GM18519 (cell line): ENCODE data around the gene LCN12.

Experiments used
- ATAC-seq: cut with Tn5 transposase; IDR thresholded peaks from one replicate; pipeline ENCODE4 v1.9.1; 2021; ENCODE audit warnings: mild to moderate bottlenecking, moderate library complexity; ENCODE audit not compliant: unreplicated experiment, low FRiP score

LCN12 gene, protein sequence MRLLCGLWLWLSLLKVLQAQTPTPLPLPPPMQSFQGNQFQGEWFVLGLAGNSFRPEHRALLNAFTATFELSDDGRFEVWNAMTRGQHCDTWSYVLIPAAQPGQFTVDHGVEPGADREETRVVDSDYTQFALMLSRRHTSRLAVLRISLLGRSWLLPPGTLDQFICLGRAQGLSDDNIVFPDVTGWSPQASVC

DNA sequence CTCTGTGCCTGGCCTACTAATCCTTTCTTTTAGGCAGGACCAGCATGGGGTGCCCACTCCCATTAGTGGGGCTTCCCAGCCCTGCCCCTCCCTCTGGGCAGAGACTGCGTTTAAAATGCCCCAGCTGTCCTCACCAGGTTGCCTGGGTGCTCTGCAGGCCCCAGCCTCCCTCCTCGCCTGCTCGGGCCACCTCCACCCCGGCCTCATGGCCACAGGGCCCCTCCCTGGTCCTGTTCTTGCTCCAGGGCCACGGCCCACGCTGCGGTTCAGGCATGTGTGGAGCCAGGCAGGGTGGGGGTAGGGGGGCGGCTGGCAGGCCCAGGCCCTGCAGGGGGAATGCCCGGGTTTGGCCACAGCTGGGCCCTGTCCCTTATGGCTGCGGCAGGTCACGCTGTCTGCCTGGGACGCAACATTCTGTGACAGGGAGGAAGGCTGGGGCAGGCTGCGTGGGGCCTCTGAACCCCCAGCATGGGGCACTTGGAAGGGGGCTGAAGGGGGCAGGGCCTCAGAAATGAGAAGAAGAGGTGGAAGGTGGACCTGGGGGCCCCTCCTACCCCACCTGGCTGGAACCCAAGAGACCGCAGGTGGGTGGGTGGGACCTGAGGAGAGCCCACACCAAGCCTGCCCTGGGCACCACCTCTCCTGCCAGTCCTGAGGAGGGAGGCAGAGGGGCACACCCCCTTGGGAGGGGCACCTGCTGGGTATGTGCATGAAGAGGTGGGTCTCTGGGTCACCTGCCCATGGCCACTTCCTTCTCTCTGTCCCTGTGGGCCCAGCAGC lies at the start of gene LCN12:
Gene LCN12 (plus strand): TSS at position 733 of the 780 bp plus-strand sequence. CDS start 55 bp downstream, outside the sequence.
- ATAC-seq: no peak

DNA sequence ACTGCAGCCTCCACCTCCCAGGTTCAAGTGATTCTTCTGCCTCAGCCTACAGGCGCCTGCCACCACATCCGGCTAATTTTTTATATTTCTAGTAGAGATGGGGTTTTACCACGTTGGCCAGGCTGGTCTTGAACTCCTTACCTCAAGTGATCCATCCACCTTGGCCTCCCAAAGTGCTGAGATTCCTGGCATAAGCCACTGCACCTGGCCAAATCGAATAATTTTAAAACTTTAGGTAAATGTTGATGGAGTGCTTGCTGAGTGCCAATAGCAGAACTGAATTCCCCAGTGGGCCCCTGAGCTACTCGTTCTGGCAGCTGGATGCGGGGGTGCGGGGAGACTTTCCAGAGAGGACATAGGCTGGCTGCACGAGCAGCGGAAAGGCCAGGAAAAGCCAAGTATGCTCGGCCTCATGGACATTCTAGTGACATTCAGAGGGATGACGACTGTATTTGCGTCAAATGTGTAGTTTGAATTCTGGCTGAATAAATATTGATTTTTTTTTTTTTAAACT lies 49.0 kb upstream of the LCN12 start:
- no peak for ATAC-seq

DNA sequence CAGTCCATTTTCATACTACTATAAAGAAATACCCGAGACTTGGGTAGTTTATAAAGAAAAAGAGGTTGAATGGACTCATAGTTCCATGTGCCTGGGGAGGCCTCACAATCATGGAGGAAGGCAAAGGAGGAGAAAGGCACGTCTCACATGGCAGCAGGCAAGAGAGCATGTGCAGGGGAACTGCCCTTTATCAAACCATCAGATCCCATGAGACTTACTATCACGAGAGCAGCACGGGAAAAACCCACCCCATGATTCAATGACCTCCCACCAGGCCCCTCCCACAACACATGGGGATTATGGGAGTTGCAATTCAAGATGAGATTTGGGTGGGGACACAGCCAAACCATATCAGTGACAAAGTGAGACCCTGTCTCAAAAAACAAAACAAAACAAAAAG lies 45.8 kb upstream of the LCN12 start:
- ATAC-seq: no peak

DNA sequence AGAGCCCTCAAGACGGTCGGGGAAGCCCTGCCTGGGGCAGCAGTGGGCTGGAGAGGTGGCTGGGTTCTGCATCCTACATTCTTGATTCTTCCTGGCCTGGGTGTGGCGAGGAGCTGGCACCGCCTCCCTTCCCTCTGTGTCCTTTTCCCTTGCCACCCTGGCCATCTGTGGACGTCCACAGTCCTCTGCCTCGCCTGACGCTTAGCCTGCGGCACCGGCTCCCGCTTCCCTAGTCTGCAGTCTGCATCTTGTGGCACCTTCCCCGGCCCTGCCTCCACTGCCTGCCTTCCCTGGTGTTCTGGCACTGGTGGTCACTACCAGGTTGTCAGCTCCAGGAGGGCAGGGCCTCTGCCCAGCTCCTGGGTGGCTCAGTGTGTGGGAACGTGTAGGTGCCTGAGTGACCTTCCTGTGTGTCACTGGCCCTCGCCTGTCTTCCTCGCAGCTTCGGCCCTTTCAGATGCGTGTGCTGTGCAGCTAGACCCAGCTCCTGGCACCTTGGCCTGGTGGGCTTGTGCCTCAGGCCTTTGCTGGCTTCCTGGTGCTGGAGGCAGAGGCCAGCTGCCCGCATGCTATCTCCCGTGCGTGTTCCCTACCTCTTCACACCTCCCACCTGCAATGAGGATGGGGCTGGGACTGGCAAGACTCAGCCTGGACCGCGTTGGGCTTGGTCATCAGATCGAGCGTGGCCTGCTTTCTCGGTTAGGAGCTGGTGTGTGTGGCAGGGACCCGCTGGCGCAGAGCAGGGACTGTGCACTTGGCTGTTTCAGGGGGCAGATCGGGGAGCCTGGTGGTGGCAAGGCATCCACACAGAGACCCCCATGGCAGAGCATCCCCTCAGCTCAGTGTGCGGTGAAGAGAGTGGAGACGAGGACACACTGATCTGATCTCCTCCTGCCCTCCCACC lies 44.8 kb upstream of the LCN12 start:
- ATAC-seq: no peak

DNA sequence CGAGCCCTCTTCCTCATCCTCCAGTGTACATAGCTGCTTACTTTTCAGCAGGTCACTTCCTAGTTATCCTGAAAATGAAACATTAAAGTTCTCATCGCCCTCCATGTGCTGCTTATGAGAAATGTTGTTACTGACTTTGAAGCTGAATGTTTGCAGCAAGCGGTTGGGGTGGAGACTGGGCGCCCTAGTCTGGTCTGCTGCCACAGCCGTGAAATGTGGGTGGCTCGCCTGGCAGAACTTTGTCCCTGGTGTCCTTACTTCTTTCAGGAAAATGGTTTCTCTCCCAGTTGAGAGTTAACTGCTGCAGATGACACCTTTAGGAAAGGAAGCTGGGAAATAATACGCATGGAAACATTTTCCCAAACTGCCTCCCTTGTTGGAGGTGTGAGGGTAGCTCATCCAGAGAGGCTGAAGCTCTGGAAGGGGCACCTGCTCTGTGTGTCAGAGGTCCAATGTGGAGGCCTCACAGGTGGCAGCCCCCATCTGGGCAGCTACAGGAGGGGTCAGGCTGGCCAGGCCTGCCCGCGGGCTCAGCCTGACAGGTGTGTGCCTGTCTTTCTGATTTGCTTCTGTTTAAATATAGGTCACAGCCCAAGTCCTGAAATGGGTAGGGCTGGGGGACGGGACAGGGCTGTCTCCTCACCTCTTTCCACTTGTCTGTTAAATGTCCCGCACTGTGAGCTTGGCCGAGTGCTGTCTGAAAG lies 41.7 kb upstream of the LCN12 start:
- ATAC-seq: no peak

DNA sequence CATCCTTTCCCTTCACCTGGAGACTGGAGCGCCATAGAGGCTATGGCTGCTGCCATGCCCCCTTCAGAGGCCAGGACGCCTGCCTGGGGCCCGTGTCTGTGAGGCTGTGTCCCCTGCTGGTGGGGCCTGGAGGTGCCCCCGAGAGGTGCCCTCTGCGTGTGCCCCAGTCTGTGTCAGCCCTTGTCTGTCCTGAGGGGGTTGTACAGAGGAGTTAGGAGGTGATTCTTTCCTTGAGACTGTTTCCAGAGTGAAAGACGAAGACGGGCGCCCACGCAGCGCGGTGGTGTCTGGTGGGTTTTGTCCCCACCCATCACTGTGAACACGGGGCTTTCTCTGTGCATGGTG lies 41.2 kb upstream of the LCN12 start:
- no peak for ATAC-seq

DNA sequence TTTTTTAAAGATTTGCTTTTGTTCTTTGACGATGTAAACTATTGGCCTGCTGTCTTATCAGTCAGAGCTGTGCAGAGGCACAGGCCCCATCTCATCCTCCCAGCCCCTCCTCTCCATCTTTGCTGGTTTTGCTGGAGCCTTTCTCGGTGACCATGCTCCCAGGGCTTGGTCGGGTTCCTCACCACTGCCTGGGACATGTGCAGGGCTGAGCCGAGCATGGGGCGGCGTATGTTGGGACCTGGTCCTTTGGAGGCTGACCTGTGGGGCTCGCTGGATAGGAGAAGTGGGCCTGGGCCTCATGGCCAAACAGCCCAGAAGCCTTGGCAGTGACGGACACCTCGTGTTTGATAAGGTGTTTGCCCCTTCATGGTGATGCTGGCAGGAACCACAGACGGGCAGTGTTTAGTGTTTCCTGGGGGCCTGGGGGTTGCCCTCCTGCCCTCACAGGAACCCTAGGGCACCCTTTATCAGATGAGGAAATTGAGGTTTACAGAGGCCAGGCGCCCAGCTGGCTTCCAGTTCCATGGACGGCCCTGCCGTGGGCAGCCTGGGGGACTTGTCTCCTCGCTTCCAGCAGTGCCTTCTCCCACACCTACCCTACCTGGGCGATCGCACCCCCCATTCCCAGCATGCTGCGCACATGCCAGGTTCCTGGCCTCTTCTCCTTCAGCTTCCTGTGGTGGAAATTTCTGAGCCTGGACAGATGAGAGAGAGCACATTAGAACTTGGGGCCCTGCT lies 38.2 kb upstream of the LCN12 start:
- no peak for ATAC-seq

DNA sequence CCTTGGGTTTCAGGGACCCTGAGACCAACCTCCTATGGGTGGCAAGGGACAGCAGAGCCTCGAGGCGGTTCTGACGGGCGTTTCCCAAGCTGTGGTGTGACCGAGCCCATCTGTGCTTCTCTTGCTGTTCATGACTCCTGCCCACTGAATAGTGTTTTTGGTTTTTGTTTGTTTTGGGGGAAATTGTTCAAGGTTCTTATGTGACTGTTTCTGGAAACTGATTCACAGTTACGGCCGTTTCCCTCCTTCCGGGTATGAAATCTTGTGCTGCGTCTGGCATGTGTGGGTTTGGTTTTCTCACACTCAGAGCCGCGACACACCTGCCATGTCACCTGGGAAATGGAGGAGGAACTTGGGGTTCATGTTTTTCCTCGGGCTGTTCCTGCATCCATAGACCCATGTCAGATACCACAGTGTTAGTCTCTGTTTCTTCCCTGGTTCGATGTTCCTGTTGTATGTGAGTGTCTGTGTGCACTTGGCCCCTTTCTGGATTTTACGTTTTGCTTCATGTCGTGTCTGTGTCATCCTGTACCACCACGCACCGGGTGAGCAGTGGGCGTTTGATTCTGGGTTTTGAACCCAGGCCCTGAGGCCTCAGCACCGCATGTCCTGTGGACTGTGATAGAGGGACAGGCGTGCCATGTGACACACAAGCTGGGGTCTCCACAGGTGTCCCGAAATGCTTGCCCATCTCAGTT lies 36.3 kb upstream of the LCN12 start:
- no peak for ATAC-seq

DNA sequence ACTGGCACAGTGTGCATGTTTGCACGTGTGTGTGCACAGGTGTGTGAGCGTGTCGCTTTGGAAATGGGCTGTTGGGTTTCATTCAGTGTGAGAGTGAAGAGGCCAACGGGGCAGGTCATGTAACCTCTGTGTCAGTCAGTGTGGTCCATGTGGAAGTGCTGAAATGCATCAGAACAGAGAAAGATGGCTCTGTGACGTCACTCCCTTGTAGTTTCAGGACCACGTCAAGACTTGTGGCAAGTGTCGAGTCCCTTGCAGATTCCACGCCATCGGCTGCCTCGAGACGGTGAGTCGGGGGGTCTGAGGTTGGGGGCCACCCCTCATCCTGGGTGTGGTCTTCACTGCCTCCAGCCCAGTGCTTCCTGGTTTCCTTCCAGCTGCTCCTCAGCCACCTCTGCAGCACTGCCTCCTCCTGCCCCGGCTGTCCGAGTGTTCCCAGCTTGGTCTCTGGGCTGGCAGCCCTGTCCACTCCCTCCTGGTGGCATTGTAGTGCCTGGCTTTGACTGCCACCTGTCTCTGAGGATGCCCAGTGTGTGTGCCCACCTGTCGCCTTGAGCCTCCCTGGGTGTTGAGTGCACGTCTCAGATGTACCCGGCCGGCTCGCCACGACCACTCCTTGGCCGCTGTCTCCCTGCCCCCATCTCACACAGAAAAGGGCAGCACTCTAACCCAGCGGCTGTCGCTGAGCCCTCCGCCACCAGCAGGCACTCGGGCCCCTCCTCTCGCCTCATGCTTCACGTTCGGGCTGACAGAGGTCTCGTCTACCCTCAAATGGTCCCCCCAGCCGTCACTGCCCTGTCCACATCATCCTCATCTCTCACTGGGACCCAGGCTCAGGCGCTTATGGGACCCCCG lies 35.5 kb upstream of the LCN12 start:
- ATAC-seq: no peak

DNA sequence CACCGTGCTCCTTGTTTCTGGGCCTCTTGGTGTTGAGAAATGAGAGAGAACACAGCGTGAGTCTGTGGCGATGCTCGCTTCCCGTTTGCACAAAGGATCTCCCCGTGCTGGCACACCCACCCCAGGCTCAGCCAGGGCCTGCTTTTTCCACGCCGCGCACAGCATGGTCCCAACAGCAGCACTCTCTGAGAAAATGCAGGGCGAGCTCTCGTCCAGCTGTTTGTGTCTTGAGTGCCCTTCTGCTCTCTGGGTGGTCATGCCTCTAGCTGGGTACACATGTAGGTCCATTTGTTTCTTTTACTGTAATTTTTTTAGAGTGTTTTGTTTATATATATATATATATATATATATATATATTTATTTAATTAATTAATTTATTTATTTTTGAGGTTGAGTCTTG lies 34.2 kb upstream of the LCN12 start:
- no peak for ATAC-seq

DNA sequence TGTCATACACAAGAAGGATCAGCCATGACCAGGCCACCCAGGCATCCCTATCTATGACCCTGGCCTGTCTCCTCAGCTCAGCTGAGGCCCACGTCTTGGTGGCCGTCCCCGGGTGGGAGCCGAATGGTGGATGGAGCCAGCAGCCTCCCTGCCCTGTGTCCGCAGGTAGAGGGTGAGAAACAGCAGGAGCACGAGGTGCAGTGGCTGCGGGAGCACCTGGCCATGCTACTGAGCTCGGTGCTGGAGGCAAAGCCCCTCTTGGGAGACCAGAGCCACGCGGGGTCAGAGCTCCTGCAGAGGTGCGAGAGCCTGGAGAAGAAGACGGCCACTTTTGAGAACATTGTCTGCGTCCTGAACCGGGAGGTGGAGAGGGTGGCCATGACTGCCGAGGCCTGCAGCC lies 32.0 kb upstream of the LCN12 start:
- no peak for ATAC-seq

DNA sequence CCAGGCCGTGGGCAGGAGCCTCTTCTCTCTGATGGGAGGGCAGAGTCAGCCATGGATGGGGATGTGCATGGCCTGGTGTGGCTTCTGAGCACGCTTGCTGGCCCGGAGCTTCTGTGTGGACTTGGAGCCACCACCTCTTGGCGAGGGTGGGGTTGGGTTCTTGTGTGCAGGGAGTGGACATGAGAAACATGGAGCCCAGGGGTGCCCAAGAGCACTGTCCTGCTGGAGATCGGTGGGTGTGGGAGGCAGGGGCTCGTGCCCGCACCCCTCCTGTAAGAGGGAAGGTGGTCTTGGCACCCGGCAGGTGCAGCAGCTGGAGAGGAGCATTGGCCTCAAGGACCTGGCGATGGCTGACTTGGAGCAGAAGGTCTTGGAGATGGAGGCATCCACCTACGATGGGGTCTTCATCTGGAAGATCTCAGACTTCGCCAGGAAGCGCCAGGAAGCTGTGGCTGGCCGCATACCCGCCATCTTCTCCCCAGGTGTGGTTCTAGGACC lies 31.3 kb upstream of the LCN12 start:
- ATAC-seq: no peak

DNA sequence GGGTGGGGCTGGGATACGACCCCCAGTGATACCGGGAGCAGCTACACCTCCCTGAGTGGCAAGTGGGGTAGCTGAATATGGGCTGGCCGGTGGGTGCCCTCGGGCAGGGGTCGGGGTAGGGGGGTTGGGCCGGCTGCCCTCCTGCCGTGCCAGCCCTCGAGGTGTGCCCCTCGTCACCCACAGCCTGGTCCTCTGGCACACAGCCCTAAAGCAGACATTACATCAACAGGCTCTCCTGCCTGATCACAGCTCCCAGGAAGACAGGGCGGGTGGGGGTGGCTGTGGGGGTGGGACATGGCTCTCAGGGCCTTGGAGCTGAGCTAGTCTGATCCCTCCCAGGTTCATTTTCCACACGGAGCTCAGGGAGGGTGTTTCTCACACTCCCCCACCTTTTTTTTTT lies 30.8 kb upstream of the LCN12 start:
- no peak for ATAC-seq

DNA sequence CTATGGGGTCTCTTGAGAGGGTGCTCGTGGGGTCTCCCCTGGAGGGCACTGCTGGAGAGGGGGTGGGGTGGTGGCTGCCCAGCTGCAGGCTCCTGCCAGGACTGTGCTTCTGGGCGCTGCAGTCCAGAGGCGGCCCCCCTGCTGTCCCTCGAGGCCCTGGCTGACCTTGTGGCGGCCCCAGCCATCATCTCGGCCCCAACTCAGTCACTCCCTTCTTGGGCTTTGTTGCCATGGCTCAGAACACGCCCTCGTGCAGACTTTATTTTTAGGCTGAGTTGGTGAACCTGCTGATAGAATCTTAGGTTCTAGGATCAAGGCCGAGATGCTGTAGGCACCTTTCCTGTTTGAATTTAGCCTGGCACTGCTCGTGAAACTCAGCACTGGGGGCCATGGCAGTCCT lies 30.4 kb upstream of the LCN12 start:
- ATAC-seq: no peak

DNA sequence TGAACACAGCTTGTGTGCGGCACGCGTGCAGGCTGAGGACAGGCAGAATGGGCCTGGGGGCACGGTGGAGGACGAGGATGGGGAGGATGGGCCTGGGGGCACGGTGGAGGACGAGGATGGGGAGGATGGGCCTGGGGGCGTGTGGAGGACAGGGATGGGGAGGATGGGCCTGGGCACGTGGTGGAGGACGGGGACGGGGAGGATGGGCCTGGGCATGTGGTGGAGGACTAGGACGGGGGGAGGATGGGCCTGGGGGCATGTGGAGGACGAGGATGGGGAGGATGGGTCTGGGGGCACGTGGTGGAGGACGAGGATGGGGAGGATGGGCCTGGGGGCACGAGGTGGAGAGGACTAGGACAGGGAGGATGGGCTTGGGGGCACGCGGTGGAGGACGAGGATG lies 29.5 kb upstream of the LCN12 start:
- ATAC-seq: no peak

DNA sequence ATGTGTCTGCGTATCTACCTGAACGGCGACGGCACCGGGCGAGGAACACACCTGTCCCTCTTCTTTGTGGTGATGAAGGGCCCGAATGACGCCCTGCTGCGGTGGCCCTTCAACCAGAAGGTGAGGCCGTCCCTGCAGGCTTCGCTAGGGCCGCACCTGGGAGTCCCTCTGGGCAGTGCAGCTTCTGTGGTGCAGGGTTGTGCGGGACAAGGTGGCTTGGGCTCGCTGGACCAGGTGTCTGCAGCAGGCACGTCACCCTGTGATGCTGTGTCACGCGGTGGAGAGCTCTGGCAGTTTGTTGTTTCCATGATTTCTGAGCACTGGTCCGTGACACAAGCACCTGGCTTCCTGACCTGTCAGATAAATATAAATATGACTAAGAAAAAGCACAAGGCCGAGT lies 28.2 kb upstream of the LCN12 start:
- no peak for ATAC-seq

DNA sequence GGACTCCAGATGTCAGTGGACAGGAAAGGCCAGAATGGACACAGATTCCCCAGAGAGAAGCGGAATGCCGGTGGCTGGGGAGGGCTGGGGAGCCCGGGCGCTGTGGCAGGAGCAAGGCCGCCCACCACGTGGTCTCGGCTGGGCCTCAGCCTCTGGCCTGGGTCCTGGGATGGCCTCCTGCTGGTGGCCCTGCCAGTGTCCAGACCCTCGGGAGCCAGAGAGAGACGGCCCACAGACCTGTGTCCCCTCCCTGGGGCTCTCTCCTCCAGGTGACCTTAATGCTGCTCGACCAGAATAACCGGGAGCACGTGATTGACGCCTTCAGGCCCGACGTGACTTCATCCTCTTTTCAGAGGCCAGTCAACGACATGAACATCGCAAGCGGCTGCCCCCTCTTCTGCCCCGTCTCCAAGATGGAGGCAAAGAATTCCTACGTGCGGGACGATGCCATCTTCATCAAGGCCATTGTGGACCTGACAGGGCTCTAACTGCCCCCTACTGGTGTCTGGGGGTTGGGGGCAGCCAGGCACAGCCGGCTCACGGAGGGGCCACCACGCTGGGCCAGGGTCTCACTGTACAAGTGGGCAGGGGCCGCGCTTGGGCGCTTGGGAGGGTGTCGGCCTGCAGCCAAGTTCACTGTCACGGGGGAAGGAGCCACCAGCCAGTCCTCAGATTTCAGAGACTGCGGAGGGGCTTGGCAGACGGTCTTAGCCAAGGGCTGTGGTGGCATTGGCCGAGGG lies 26.5 kb upstream of the LCN12 start:
- ATAC-seq: no peak
